GM12878 (cell line): ENCODE results near the gene SAMD4A.

Experiments
- CBFB ChIP-seq: IDR thresholded peaks from 2 replicates; pipeline ENCODE4 v1.6.1; 2016; ENCODE audit warnings: antibody characterized with exemption, low read depth
- EZH2 ChIP-seq: IDR thresholded peaks from 2 replicates; pipeline ENCODE4 v1.6.1; 2012; ENCODE audit warnings: low read depth, mild to moderate bottlenecking, control low read depth, inconsistent platforms, low read length, borderline replicate concordance; ENCODE audit not compliant: control insufficient read depth
- POLR2A ChIP-seq: IDR thresholded peaks from 2 replicates; pipeline ENCODE4 v1.6.1; 2011; ENCODE audit warnings: low read depth, mild to moderate bottlenecking, low read length
- POLR2AphosphoS5 ChIP-seq: IDR thresholded peaks from 2 replicates; pipeline ENCODE4 v1.6.1; 2011; ENCODE audit warnings: mild to moderate bottlenecking, low read length, inconsistent platforms
- POU2F2 ChIP-seq: IDR thresholded peaks from 3 replicates; pipeline ENCODE4 v1.6.1; 2011; ENCODE audit warnings: low read depth, mild to moderate bottlenecking, low read length, borderline replicate concordance
- REST ChIP-seq: IDR thresholded peaks from 2 replicates; pipeline ENCODE4 v1.6.1; 2012; ENCODE audit warnings: mild to moderate bottlenecking, low read depth, low read length
- TBL1XR1 ChIP-seq: IDR thresholded peaks from 2 replicates; pipeline ENCODE4 v1.6.1; 2012; ENCODE audit warnings: low read depth, low read length, improper control_type of control experiment
- ZNF207 ChIP-seq: fragments of 450-650 bp; IDR thresholded peaks from 2 replicates; pipeline ENCODE4 v1.6.1; 2014; ENCODE audit warnings: antibody characterized with exemption, mild to moderate bottlenecking, borderline replicate concordance
- TF ChIP-seq, protein P1 (sequence below), 3 experiments: IDR thresholded peaks in 2 of 3; conservative IDR thresholded peaks in 1 of 3; 2 replicates each; pipeline ENCODE4 v1.5.1; 2011; ENCODE audit warnings: low read depth in 3 of 3, low read length in 3 of 3, mild to moderate bottlenecking in 3 of 3, control low read depth in 2 of 3, moderate library complexity in 2 of 3, inconsistent platforms in 1 of 3, mixed read lengths in 1 of 3; ENCODE audit not compliant: control insufficient read depth in 2 of 3, insufficient read depth in 1 of 3; ENCODE audit errors: extremely low read depth in 1 of 3
- TF ChIP-seq, protein P2 (sequence below): IDR thresholded peaks from 2 replicates; pipeline ENCODE4 v1.6.1; 2012; ENCODE audit warnings: low read depth, low read length, improper control_type of control experiment

DNA sequence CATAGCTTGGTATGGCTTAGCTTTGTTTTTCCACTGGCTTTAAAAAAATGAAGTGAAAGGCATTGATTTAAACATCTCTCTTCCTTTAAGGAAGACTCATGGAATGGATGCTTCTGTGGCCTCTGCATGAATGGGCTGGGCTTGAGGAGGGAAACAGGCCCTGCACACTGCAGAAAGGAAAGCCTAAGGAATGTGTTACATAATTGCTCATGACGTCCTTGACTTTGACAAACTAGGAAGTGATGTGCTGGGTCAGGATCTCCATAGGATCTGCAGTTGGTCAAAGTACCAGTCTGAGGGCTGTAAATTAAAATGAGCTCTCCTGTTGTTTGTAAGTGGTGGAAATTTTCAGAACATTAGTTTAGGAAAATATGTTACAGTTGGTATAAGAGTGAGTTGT lies 12.7 kb downstream of the SAMD4A start:
- TF ChIP-seq POLR2A (no peak), ZNF207 (no peak), REST (no peak), POU2F2 (no peak), EZH2 (no peak), CBFB (no peak), TBL1XR1 (no peak), POLR2AphosphoS5 (no peak)
- TF ChIP-seq, protein P1, sequence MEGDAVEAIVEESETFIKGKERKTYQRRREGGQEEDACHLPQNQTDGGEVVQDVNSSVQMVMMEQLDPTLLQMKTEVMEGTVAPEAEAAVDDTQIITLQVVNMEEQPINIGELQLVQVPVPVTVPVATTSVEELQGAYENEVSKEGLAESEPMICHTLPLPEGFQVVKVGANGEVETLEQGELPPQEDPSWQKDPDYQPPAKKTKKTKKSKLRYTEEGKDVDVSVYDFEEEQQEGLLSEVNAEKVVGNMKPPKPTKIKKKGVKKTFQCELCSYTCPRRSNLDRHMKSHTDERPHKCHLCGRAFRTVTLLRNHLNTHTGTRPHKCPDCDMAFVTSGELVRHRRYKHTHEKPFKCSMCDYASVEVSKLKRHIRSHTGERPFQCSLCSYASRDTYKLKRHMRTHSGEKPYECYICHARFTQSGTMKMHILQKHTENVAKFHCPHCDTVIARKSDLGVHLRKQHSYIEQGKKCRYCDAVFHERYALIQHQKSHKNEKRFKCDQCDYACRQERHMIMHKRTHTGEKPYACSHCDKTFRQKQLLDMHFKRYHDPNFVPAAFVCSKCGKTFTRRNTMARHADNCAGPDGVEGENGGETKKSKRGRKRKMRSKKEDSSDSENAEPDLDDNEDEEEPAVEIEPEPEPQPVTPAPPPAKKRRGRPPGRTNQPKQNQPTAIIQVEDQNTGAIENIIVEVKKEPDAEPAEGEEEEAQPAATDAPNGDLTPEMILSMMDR (IDR thresholded peaks at IDR 0.05 in 2 of 3, conservative IDR thresholded peaks at IDR 0.05 in 1 of 3; ENCODE audit: control insufficient read depth in 2 of 3, extremely low read depth in 1 of 3, insufficient read depth in 1 of 3, low read depth in 3 of 3, low read length in 3 of 3), result no peak
- TF ChIP-seq, protein P2, sequence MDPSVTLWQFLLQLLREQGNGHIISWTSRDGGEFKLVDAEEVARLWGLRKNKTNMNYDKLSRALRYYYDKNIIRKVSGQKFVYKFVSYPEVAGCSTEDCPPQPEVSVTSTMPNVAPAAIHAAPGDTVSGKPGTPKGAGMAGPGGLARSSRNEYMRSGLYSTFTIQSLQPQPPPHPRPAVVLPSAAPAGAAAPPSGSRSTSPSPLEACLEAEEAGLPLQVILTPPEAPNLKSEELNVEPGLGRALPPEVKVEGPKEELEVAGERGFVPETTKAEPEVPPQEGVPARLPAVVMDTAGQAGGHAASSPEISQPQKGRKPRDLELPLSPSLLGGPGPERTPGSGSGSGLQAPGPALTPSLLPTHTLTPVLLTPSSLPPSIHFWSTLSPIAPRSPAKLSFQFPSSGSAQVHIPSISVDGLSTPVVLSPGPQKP, result no peak
